Body of pancreas (tissue), 4 donors: Measurements from ENCODE around the gene CTSD.

Experiments used
- POLR2A ChIP-seq, 3 donors: fragments of 450-650 bp; IDR thresholded peaks; one replicate each; pipeline ENCODE4 v1.6.1; 2016; ENCODE audit warnings: antibody characterized with exemption in 3 of 3, mild to moderate bottlenecking in 2 of 3
- TF ChIP-seq, protein P1 (sequence below), 7 experiments: fragments of 450-650 bp in 4 of 7; fragments of 200-600 bp in 3 of 7; sonication (generic) in 3 of 7; IDR thresholded peaks; one replicate each; pipeline ENCODE4 v1.5.1; 2016 to 2019; ENCODE audit warnings: antibody characterized with exemption in 7 of 7

DNA sequence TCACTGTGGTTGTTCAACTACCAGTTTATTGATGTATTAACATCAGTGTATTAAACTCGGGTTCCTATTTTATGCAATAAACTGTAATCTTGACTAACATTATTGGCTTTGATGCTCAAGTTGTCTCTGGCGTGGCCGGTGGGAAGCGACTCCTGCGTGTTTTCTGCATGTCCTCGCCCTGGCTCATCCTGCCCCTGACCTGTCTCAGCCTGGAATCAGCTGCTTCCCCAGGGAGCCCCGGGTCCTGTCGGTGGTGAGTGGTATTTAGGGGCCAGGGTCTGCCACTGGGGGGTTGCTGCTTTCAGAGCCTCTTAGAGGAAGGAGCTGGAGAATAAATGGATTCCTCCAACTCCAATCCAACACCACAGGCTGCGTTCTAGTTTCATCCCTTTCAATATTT is 35.9 kb downstream of the CTSD start:
- TF ChIP-seq, protein P1, sequence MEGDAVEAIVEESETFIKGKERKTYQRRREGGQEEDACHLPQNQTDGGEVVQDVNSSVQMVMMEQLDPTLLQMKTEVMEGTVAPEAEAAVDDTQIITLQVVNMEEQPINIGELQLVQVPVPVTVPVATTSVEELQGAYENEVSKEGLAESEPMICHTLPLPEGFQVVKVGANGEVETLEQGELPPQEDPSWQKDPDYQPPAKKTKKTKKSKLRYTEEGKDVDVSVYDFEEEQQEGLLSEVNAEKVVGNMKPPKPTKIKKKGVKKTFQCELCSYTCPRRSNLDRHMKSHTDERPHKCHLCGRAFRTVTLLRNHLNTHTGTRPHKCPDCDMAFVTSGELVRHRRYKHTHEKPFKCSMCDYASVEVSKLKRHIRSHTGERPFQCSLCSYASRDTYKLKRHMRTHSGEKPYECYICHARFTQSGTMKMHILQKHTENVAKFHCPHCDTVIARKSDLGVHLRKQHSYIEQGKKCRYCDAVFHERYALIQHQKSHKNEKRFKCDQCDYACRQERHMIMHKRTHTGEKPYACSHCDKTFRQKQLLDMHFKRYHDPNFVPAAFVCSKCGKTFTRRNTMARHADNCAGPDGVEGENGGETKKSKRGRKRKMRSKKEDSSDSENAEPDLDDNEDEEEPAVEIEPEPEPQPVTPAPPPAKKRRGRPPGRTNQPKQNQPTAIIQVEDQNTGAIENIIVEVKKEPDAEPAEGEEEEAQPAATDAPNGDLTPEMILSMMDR (IDR thresholded peaks at IDR 0.05): no peak
- TF ChIP-seq POLR2A (IDR thresholded peaks at IDR 0.05): no peak
